Inferior parietal cortex (tissue), 1 donor: ENCODE measurements around the gene PLPP3.

Experiments used
- DNase-seq: peaks from one replicate; pipeline ENCODE4 v3.0.0-alpha.2; 2016; ENCODE audit errors: extremely low spot score

PLPP3 gene

GRCh38 chr1:56462209-56462608 lies 117.2 kb downstream of the PLPP3 start:
- DNase-seq, result no peak

- no peak for DNase-seq
Observed at GRCh38 chr1:56461158-56462127, 117.9 kb downstream of the PLPP3 start.

- DNase-seq, result no peak
Observed at GRCh38 chr1:56459260-56459659, 120.1 kb downstream of the PLPP3 start.

- DNase-seq, result no peak
Observed at GRCh38 chr1:56457756-56458375, 121.5 kb downstream of the PLPP3 start.

- no peak for DNase-seq
Observed at GRCh38 chr1:56456435-56457101, 122.8 kb downstream of the PLPP3 start.

GRCh38 chr1:56453417-56454078 lies 125.8 kb downstream of the PLPP3 start:
- DNase-seq, result no peak

- no peak for DNase-seq
Observed at GRCh38 chr1:56453016-56453415, 126.3 kb downstream of the PLPP3 start.

GRCh38 chr1:56452027-56453011 lies 127.0 kb downstream of the PLPP3 start:
- no peak for DNase-seq

GRCh38 chr1:56451491-56451890 lies 127.9 kb downstream of the PLPP3 start:
- no peak for DNase-seq

GRCh38 chr1:56450004-56450666 lies 129.2 kb downstream of the PLPP3 start:
- no peak for DNase-seq

- DNase-seq, result no peak
Observed at GRCh38 chr1:56448529-56449300, 130.6 kb downstream of the PLPP3 start.

- DNase-seq, result no peak
Observed at GRCh38 chr1:56447823-56448222, 131.5 kb downstream of the PLPP3 start.

- DNase-seq, result no peak
Observed at GRCh38 chr1:56446531-56447098, 132.7 kb downstream of the PLPP3 start.

GRCh38 chr1:56444960-56445646 lies 134.3 kb downstream of the PLPP3 start:
- DNase-seq, result no peak
